MCF 10A (cell line): ENCODE results near the gene LMBRD2. TPM values are rescaled to one million over a fixed set of nuclear protein-coding genes. Genes with fewer than 3 reads are reported as not detected.

ENCODE experiments used
- BruUV-seq: library from RNA; stranded (reverse); fragments of 400-500 nt; replicated peaks from 2 replicates; lab custom pipeline; 2021; lab: Mats Ljungman, UMichigan
- CTCF ChIA-PET: fragments of 300-600 bp; sonication (Branson Sonifier 250); formaldehyde crosslinking; extraction: SDS; loops from one replicate; lab custom pipeline; 2021; ENCODE audit warnings: antibody characterized with exemption, inconsistent platforms; lab: Yijun Ruan, JAX
- POLR2A ChIA-PET: fragments of 300-600, 350-650 bp; sonication (Branson Sonifier 250); formaldehyde crosslinking; extraction: SDS; loops from one replicate; lab custom pipeline; 2020; ENCODE audit warnings: antibody characterized with exemption, inconsistent platforms; lab: Yijun Ruan, JAX
- DNase-seq: peaks from one replicate; pipeline ENCODE4 v3.0.0-alpha.2; 2018; ENCODE audit not compliant: unreplicated experiment
- H3K27ac Mint-ChIP-seq: one replicate; pipeline ENCODE4 v1.8.0; 2022; ENCODE audit warnings: mild to moderate bottlenecking, low read depth, mixed read lengths; ENCODE audit not compliant: unreplicated experiment
- H3K27me3 Mint-ChIP-seq: one replicate; pipeline ENCODE4 v1.8.0; 2022; ENCODE audit warnings: mixed read lengths; ENCODE audit not compliant: insufficient read depth, unreplicated experiment
- H3K36me3 Mint-ChIP-seq: one replicate; pipeline ENCODE4 v1.8.0; 2022; ENCODE audit warnings: mild to moderate bottlenecking, moderate library complexity, mixed read lengths; ENCODE audit not compliant: insufficient read depth, unreplicated experiment
- H3K4me1 Mint-ChIP-seq: one replicate; pipeline ENCODE4 v1.8.0; 2022; ENCODE audit warnings: mixed read lengths; ENCODE audit not compliant: insufficient read depth, unreplicated experiment
- H3K4me3 Mint-ChIP-seq: one replicate; pipeline ENCODE4 v1.8.0; 2022; ENCODE audit warnings: mild to moderate bottlenecking, moderate library complexity, mixed read lengths; ENCODE audit not compliant: unreplicated experiment
- H3K9me3 Mint-ChIP-seq: one replicate; pipeline ENCODE4 v1.8.0; 2022; ENCODE audit warnings: mixed read lengths; ENCODE audit not compliant: unreplicated experiment
- intact Hi-C: fragments of 100-400 bp; cut with micrococcal nuclease; formaldehyde crosslinking; loops from 2 replicates; pipeline ENCODE4 v1.14.1; 2022
- total RNA-seq: library from RNA; stranded (reverse); gene quantifications from 2 replicates; pipeline ENCODE4 v1.2.3, GENCODE V29; 2022
- TF ChIP-seq, protein P1 (sequence below): fragments of 200-600 bp; IDR thresholded peaks from one replicate; pipeline ENCODE4 v1.8.0; 2022; ENCODE audit warnings: antibody characterized with exemption, mild to moderate bottlenecking; ENCODE audit not compliant: unreplicated experiment

The LMBRD2 gene
- total RNA-seq, 1 experiment from 2014 or later: 7.9 TPM

DNA sequence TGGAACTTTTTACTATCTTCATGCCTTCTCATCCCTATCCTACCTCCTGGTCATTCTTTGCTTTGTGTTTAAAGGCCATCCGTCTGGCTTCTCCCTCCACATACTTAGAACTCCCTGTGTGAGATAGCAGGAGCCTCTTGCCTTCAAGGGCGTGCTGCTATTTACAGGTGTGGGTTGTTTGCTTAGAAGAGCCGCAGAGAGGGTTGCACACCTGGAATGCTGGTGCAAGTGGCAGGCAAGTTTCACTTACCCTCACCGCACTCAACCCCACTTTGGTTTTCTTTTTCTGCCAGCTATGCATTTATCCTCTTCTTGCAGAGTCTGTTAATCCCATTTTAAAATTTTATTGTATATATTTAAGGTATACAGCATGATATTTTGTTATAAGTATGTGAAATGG, 12.8 kb upstream of the LMBRD2 start:
- Mint-ChIP-seq H3K9me3 (no peaks in the 10 kb centered on the region), H3K27ac (peak overlapping the region; percentile 46), H3K36me3 (peaks cover 77% of the 10 kb centered on the region), H3K4me1 (peaks cover 5% of the 10 kb centered on the region), H3K27me3 (no peaks in the 10 kb centered on the region), H3K4me3 (no peak overlapping the region)
- TF ChIP-seq, protein P1, sequence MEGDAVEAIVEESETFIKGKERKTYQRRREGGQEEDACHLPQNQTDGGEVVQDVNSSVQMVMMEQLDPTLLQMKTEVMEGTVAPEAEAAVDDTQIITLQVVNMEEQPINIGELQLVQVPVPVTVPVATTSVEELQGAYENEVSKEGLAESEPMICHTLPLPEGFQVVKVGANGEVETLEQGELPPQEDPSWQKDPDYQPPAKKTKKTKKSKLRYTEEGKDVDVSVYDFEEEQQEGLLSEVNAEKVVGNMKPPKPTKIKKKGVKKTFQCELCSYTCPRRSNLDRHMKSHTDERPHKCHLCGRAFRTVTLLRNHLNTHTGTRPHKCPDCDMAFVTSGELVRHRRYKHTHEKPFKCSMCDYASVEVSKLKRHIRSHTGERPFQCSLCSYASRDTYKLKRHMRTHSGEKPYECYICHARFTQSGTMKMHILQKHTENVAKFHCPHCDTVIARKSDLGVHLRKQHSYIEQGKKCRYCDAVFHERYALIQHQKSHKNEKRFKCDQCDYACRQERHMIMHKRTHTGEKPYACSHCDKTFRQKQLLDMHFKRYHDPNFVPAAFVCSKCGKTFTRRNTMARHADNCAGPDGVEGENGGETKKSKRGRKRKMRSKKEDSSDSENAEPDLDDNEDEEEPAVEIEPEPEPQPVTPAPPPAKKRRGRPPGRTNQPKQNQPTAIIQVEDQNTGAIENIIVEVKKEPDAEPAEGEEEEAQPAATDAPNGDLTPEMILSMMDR: no peak
- ChIA-PET CTCF (interaction anchor here (2.0 kb wide), 1 partner anchor 14 kb away, joined by 5 read pairs; no protein-coding TSS in a partner anchor), POLR2A (interaction anchor here (2.1 kb wide), 1 partner anchor 12 kb away, joined by 7 read pairs; the partner anchor contains the start of genes LMBRD2 and SKP2)
- BruUV-seq: no TSS peak
- DNase-seq: no peak
- intact Hi-C loops: no loop called here

DNA sequence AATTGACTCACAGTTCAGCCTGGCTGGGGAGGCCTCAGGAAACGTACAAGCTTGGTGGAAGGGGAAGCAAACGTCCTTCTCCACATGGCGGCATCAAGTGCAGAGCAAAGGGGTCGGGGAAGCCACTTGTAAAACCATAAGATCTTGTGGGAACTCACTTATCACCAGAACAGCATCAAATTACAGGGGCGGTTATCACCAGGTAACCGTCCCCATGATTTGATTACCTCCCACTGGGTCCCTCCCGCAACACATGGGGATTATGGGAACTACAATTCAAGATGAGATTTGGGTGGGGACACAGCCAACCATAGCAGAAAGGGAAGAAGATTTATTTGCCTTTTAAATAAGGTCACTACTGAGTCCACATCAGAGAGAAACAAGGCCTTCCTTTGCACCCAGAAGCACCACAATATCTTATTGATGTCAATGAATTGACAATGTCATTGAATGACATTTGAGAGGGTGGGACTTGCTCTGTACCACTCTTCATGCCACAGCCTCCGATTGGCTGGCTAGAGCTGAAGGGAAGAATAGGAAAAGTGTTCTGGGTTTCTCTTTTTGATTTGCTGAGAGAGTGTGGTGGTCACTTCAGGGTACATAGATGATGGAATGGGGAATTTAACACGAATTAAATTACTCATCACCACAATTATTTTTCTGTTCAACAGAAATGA, 11.3 kb upstream of the LMBRD2 start:
- TF ChIP-seq, protein P1: no peak
- H3K4me3 Mint-ChIP-seq: no peak overlapping the region
- no peak for DNase-seq
- no TSS peak for BruUV-seq
- POLR2A ChIA-PET: no interaction called here
- H3K27ac Mint-ChIP-seq: no peak overlapping the region
- no peaks in the 10 kb centered on the region for H3K9me3 Mint-ChIP-seq
- H3K36me3 Mint-ChIP-seq: peaks cover 77% of the 10 kb centered on the region
- H3K4me1 Mint-ChIP-seq: peaks cover 5% of the 10 kb centered on the region
- intact Hi-C loops: no loop called here
- H3K27me3 Mint-ChIP-seq: no peaks in the 10 kb centered on the region
- CTCF ChIA-PET: interaction anchor here (0.6 kb wide), 2 partner anchors 44 to 143 kb away, joined by 3 read pairs; no protein-coding TSS in a partner anchor

DNA sequence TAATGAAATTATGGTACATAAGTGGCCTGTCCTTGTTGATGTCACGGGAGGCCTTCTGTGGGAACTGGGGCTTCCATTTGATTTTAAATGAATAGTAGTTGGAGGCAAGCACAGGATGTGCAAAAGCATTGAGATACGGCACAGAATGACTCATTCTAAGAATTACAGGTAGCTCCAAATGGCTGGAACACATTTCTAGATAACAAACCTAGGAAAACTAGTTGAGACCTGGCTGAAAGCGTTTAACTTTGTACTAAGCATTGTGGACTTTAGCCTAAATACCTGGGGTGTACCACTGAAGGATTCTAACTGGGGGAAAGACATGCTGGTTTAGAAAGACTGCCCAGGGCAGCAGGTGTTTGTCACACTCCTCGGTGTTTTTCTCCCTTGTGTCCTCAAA, 9.7 kb upstream of the LMBRD2 start:
- no peak overlapping the region for H3K4me3 Mint-ChIP-seq
- BruUV-seq: no TSS peak
- CTCF ChIA-PET: interaction anchor here (1.8 kb wide), 1 partner anchor 16 kb away, joined by 6 read pairs; no protein-coding TSS in a partner anchor

DNA sequence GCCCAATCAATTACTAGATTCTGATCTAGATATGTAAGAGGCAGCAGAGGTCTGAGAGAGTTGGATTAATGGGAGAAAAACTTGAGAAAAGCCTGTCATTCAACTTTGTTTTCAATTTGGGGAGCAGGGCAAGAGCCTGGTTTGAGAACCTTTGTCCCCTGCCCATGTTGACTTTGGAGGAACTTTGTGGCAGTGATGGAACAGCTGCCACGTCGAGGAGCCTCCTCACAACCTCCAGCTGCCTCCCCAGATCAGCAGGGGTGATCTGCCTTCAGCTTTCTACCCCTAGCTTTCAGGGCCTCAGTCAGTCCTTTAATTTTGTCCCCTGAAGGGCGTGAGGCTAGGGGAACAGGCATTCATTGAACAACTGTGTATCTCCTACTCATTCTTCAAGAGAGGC, 8.9 kb upstream of the LMBRD2 start:
- Mint-ChIP-seq H3K36me3 (peaks cover 69% of the 10 kb centered on the region), H3K9me3 (no peaks in the 10 kb centered on the region), H3K4me3 (no peak overlapping the region), H3K27me3 (no peaks in the 10 kb centered on the region), H3K4me1 (peaks cover 26% of the 10 kb centered on the region), H3K27ac (no peak overlapping the region)
- intact Hi-C loops: no loop called here
- ChIA-PET POLR2A (interaction anchor here (0.7 to 1.7 kb wide), 4 partner anchors 8 to 1700 kb away, joined by 3 to 4 read pairs (median 4); partner anchors contain the start of genes LMBRD2, NADK2 and SKP2), CTCF (interaction anchor here (1.4 to 2.0 kb wide), 3 partner anchors 17 to 530 kb away, joined by 4 to 7 read pairs (median 6); no protein-coding TSS in a partner anchor)
- no peak for DNase-seq
- BruUV-seq: no TSS peak
- TF ChIP-seq, protein P1: no peak

More for the DNA sequence above, 9.7 kb upstream of the LMBRD2 start:
- no peak overlapping the region for H3K27ac Mint-ChIP-seq
- peaks cover 18% of the 10 kb centered on the region for H3K4me1 Mint-ChIP-seq
- peaks cover 74% of the 10 kb centered on the region for H3K36me3 Mint-ChIP-seq
- no peaks in the 10 kb centered on the region for H3K27me3 Mint-ChIP-seq
- H3K9me3 Mint-ChIP-seq: no peaks in the 10 kb centered on the region
- DNase-seq: no peak
- TF ChIP-seq, protein P1: no peak
- POLR2A ChIA-PET: interaction anchor here (0.7 to 1.7 kb wide), 2 partner anchors 9 to 81 kb away, joined by 4 read pairs; partner anchors contain the start of genes LMBRD2, NADK2 and SKP2
- intact Hi-C loops: no loop called here
